DOHH2 (cell line): Measurements from ENCODE around the gene ZNF462.

Experiments used
- CTCF ChIP-seq: fragments of 200-600 bp; sonication (generic); IDR thresholded peaks from one replicate; pipeline ENCODE4 v1.5.1; 2014; ENCODE audit warnings: antibody characterized with exemption, mild to moderate bottlenecking, low read depth, low read length; ENCODE audit not compliant: poor library complexity, severe bottlenecking
- EZH2phosphoT487 ChIP-seq: fragments of 200-600 bp; sonication (generic); IDR thresholded peaks from 2 replicates; pipeline ENCODE4 v1.6.1; 2017; ENCODE audit warnings: borderline replicate concordance, mild to moderate bottlenecking, antibody characterized with exemption, low read length, moderate library complexity, mixed read lengths

- TF ChIP-seq CTCF (no peak), EZH2phosphoT487 (no peak)
Observed at GRCh38 chr9:106889061-106889590, 26.2 kb downstream of the ZNF462 start.
